Osteoblast (primary cell): ENCODE results near the gene DNAJA2. TPM values are rescaled to one million over a fixed set of nuclear protein-coding genes. Genes with fewer than 3 reads are reported as not detected.

ENCODE experiments used
- DNase-seq: peaks from one replicate; pipeline ENCODE4 v3.0.0; 2011; ENCODE audit warnings: low spot score, mixed read lengths; ENCODE audit not compliant: insufficient read length; ENCODE audit errors: missing footprints
- H2AFZ ChIP-seq: 2 replicates; pipeline ENCODE4 v1.6.0; 2011; ENCODE audit warnings: mild to moderate bottlenecking, low read length
- H3K27ac ChIP-seq: 2 replicates; pipeline ENCODE4 v1.5.1; 2011; ENCODE audit warnings: mild to moderate bottlenecking, low read depth, low read length, moderate library complexity
- H3K27me3 ChIP-seq: 2 replicates; pipeline ENCODE4 v1.6.0; 2012; ENCODE audit warnings: mild to moderate bottlenecking, control low read depth, inconsistent platforms, low read length, moderate library complexity; ENCODE audit not compliant: insufficient read depth
- H3K36me3 ChIP-seq: 2 replicates; pipeline ENCODE4 v1.5.1; 2011; ENCODE audit warnings: mild to moderate bottlenecking, low read length, control low read depth, moderate library complexity; ENCODE audit not compliant: insufficient read depth
- H3K4me1 ChIP-seq: 2 replicates; pipeline ENCODE4 v1.5.1; 2011; ENCODE audit warnings: mild to moderate bottlenecking, low read length, control low read depth, moderate library complexity; ENCODE audit not compliant: insufficient read depth
- H3K4me2 ChIP-seq: 2 replicates; pipeline ENCODE4 v1.6.0; 2011; ENCODE audit warnings: mild to moderate bottlenecking, low read length; ENCODE audit not compliant: insufficient read depth
- H3K4me3 ChIP-seq: fragments of 200-600 bp; sonication (generic); 3 replicates; pipeline ENCODE4 v1.5.1; 2012; ENCODE audit warnings: mild to moderate bottlenecking, low read length, inconsistent platforms; ENCODE audit not compliant: insufficient read depth
- H3K79me2 ChIP-seq: 2 replicates; pipeline ENCODE4 v1.6.0; 2012; ENCODE audit warnings: mild to moderate bottlenecking, low read length, control low read depth, inconsistent platforms; ENCODE audit not compliant: insufficient read depth
- H3K9me3 ChIP-seq: 2 replicates; pipeline ENCODE4 v1.5.1; 2011; ENCODE audit warnings: low read depth, low read length, control low read depth
- H4K20me1 ChIP-seq: 2 replicates; pipeline ENCODE4 v1.6.0; 2012; ENCODE audit warnings: mild to moderate bottlenecking, low read length, control low read depth; ENCODE audit not compliant: insufficient read depth
- total RNA-seq: library from RNA; depleted of rRNA; stranded (reverse); fragments of >200 nt; gene quantifications from 2 replicates; pipeline ENCODE4 v1.2.3, GENCODE V29; 2012
- TF ChIP-seq, protein P1 (sequence below): IDR thresholded peaks from 2 replicates; pipeline ENCODE4 v1.5.1; 2011; ENCODE audit warnings: mild to moderate bottlenecking, low read depth, low read length, moderate library complexity; ENCODE audit errors: extremely low read depth

Gene DNAJA2
- total RNA-seq, 1 donor: 83.2 TPM

DNA sequence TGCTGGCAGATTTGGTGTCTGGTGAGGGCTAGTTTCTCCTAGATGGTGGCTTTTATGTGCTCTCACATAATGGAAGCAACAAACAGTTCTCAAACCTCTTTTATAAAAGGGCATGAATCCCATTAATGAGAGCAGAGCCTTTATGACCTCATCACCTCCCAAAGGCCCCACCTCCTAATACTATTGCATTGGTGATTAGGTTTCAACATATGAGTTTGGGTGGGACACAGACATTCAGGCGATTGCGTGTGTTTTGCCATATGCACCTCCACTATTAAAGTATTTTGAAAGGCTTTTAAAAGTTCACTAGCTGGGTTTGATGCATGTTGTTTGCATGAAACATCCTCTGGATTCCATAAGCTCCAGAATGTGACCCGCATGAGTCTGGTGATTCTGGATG, 24.4 kb upstream of the DNAJA2 start:
- H4K20me1 ChIP-seq: no peaks in the 10 kb centered on the region
- TF ChIP-seq, protein P1, sequence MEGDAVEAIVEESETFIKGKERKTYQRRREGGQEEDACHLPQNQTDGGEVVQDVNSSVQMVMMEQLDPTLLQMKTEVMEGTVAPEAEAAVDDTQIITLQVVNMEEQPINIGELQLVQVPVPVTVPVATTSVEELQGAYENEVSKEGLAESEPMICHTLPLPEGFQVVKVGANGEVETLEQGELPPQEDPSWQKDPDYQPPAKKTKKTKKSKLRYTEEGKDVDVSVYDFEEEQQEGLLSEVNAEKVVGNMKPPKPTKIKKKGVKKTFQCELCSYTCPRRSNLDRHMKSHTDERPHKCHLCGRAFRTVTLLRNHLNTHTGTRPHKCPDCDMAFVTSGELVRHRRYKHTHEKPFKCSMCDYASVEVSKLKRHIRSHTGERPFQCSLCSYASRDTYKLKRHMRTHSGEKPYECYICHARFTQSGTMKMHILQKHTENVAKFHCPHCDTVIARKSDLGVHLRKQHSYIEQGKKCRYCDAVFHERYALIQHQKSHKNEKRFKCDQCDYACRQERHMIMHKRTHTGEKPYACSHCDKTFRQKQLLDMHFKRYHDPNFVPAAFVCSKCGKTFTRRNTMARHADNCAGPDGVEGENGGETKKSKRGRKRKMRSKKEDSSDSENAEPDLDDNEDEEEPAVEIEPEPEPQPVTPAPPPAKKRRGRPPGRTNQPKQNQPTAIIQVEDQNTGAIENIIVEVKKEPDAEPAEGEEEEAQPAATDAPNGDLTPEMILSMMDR: no peak
- DNase-seq: no peak
- H2AFZ ChIP-seq: no peak overlapping the region
- no peaks in the 10 kb centered on the region for H3K9me3 ChIP-seq
- no peaks in the 10 kb centered on the region for H3K4me1 ChIP-seq
- no peaks in the 10 kb centered on the region for H3K36me3 ChIP-seq
- H3K27ac ChIP-seq: no peak overlapping the region
- H3K4me3 ChIP-seq: no peak overlapping the region
- H3K4me2 ChIP-seq: no peak overlapping the region
- no peaks in the 10 kb centered on the region for H3K27me3 ChIP-seq
- no peaks in the 10 kb centered on the region for H3K79me2 ChIP-seq

DNA sequence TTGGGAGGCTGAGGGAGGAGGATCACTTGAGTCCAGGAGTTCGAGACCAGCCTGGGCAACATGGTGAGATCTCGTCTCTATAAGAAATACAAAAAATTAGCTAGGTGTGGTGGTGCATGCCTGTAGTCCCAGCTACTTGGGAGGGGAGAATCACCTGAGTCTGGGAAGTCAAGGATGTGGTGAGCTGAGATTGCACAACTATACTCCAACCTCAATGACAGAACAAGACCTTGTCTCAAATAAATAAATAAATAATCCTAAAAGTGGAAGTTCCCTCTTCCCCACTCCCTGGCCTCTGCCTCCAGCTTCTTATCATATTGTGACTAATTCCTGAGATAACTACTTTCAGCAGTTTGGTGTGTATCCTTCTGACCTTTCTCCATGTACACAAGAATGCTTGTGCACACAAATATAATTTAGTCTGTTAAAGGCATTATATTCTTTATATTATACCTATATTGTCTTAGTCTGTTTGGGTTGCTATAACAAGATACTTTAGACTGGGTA, 23.5 kb upstream of the DNAJA2 start:
- Histone ChIP-seq H3K4me2 (no peak overlapping the region), H4K20me1 (no peaks in the 10 kb centered on the region), H3K27me3 (no peaks in the 10 kb centered on the region), H2AFZ (no peak overlapping the region), H3K4me1 (no peaks in the 10 kb centered on the region), H3K36me3 (no peaks in the 10 kb centered on the region), H3K9me3 (no peaks in the 10 kb centered on the region), H3K27ac (no peak overlapping the region), H3K79me2 (no peaks in the 10 kb centered on the region), H3K4me3 (no peak overlapping the region)
- TF ChIP-seq, protein P1: no peak
- DNase-seq: no peak

DNA sequence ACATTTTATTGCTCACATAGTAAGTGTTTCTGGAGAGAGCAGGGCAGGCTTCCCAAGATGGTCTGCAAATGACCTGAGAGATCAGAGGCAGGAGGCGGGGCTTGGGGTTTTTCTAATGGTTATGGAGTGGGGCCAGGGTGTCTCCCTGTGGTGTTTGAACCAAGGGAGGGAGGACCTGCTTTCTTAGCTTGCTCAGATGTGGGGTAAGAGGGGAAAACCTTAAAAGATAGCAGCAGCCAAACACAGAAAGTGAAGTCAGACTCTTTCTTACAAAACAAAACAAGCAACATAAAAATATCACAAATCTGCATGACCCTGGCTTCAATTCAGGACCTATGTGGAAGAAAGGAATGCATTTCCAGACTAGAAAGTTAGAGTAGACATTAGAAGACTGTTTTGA, 22.9 kb upstream of the DNAJA2 start:
- TF ChIP-seq, protein P1: no peak
- Histone ChIP-seq H3K27me3 (no peaks in the 10 kb centered on the region), H3K4me3 (no peak overlapping the region), H3K27ac (no peak overlapping the region), H2AFZ (no peak overlapping the region), H3K36me3 (no peaks in the 10 kb centered on the region), H3K79me2 (no peaks in the 10 kb centered on the region), H3K4me1 (no peaks in the 10 kb centered on the region), H4K20me1 (no peaks in the 10 kb centered on the region), H3K9me3 (no peaks in the 10 kb centered on the region), H3K4me2 (no peak overlapping the region)
- DNase-seq: no peak

DNA sequence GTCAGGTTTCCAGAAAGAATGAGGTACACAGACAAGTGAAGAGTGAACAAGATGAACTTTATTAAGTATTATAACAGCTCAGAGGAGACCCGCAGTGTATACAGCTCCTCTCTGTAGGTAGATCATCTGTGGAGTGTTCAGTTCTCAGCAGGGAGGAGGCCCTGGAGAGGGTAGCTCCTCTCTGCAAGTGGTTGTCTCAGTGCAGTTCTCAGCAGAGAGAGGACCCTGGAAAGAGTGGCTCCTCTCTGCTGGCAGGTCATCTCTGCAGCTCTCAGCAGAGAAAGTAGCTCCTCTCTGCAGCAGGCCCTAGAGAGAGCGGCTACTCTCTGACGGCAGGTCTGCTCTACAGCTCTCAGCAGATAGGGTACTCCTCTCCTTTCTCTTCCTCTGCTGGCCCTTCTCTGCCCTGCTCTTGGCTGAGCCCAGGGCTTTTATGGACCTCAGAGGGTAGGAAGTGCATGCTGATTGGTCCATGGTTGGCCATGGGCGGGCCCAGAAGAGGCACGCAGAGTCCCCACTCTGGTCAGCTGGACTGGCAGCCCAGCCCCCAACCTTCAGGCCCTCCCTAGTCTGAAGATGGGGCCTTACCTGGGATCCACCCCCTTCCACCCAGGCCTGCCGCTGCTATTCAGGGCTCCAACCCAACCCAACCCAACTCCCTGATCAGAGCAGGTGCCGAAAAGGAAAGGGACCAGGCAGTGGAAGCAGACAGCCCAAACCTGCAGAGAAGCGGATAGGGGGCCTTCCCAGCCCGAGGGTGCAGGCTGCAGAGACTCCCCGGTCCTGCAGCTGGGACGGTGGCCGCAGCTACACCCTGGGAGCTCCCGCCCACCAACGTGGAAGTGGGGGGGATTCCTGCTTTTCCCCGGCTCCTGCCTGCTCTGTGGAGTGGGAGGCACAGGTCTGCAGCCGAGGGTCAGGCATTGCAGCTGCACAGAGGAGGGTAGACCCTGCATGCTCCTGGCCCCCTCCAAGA, 18.5 kb upstream of the DNAJA2 start:
- Histone ChIP-seq H2AFZ (no peak overlapping the region), H3K9me3 (no peaks in the 10 kb centered on the region), H3K36me3 (no peaks in the 10 kb centered on the region), H3K79me2 (no peaks in the 10 kb centered on the region), H4K20me1 (no peaks in the 10 kb centered on the region), H3K4me2 (no peak overlapping the region), H3K4me1 (no peaks in the 10 kb centered on the region), H3K27ac (no peak overlapping the region), H3K27me3 (peaks cover 8% of the 10 kb centered on the region), H3K4me3 (no peak overlapping the region)
- no peak for DNase-seq
- TF ChIP-seq, protein P1: no peak
